Stimulated activated CD4-positive, alpha-beta T cell treated with anti-CD3 and anti-CD28 coated beads, TNF-alpha, amount 100 ng/mL, for 24 hours (primary cell): ENCODE measurements around the gene FAM131C.
A peak's percentile ranks its signal among the peaks of the same experiment; 100 is the strongest.
"Not testable (repeated sequence)": the region's sequence is repeated elsewhere in the genome, so short reads cannot be mapped to it uniquely, and the experiment has no call there.

Experiments used
- DNase-seq, 3 experiments: peaks; one replicate each; pipeline ENCODE4 v3.0.0-alpha.2; 2020; ENCODE audit warnings: low read depth in 3 of 3

Gene FAM131C

DNA sequence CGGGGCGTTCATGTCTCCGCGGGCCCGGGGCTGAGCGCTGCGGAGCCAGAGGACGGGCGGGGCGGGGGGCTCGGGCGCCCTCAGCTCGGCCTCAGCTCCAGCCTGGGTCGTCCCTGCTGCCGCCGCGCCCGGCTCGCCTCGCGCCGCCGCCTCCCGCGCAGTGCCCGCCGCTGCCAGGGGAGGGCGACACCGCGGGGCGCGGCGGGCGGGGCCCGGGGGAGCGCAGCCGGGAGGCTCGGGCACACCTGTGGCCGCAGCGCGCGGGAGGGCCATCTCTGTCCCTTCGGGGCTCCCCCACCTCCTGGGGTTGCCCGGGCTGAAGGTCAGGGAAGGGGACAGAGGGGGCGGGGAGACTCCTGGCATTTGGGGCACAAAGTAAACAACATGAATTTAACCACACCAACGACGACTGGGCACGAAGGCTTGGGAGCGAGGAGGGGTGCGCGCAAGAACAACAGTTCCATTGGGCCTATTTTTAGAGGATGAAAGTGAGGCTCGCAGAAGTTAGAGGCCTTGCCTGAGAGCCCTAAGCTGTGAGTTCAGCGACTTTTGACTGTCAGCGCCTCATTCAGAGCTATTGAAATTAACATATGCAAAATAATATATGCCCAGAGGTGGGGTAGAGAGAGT, at the start of gene FAM131C:
TSS of gene FAM131C (minus strand) at position 162 of the 630 bp plus-strand sequence. CDS start 209 bp downstream, outside the sequence.
- DNase-seq: peak in 1 of 3 experiments; percentile 29

- DNase-seq: peak in 2 of 3 experiments; percentile 10 to 47
Observed at GRCh38 chr1:16122916-16123315, 49.5 kb upstream of the FAM131C start.

DNA sequence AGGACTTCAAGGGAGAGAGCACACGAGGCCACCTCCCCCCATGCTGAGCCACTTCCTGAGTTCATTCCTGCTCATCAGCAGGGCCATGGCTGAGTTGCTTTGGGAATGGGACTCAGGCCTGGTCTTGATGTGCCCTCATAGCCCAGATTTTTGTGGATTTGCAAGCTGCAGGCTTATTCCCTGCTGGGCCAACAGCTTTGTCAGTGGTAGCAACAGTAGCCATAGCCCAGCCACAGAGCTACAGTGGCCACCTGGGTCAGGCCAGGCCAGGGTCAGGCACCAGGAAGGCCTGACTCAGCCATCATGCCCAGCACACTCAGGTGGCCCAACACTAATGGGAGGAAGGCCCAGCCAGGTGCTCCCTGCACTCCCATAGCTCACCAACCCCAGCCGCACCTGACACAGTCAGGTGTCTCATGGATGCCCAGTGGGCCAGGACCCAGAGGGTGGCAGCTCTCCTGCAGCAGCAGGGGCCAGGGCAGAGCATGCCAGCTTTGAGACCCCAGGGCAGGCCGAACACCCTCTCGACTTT, 49.0 kb upstream of the FAM131C start:
- no peak for DNase-seq

DNA sequence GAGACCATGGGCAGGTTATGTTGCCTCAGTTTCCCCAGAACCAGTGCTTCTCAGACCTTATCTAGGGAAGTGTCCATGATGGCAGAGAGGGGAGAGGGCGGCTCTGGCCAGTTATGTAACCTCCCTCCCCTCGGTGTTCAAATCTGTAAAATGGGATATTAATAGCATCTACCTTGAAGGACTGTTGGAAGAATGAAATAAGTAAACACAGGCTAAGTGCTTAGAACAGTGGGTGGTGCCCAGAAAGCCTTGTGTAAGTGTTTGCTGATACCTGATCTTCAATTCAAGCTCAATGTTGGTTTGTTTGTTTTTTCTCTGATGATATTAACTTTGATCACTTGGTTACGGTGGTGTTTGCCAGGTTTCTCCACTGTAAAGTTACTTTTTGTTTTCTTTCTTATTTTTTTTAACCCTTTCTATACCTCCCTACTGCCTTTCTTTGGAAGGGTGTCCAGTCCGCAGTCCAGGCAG, 47.5 kb upstream of the FAM131C start:
- DNase-seq: no peak

GRCh38 chr1:16120407-16120806, 47.0 kb upstream of the FAM131C start:
- no peak for DNase-seq

DNA sequence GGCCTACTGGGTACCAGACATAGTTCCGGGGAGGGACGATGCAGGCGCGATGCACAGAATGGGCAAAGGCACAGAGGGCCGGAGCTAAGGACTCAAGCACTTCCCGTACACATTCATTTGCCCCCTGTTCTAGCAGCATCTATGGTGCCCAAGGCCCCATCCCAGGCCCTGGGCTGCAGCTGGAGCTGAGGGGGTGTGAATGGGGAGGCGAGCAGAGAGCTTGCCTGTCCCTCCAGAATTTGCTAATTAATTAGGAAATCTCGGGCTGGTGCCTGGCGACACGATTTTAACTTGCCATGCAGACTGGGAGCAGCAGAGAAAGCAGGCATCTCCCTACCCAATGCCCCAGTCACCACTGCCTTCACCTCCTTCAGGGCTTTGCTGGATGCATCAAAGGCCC, 46.5 kb upstream of the FAM131C start:
- DNase-seq: no peak

DNA sequence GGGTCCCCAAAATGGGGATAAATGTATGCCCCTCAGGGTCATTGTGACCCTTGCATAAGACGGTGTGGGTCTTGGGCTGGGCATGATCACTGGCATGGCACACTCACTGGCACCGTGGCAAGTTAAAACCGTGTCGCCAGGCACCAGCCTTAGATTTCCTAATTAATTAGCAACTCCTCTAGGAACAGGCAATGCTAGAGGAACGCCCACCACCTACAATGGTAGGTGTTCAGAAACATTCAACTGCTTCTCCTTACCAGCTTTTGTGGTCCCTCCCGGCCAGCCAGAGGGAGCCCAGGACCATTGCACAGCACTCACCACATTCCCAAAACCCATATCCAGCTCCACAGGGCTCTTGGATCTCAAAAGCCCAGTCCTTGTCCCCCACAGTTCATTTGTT, 46.1 kb upstream of the FAM131C start:
- no peak for DNase-seq

DNA sequence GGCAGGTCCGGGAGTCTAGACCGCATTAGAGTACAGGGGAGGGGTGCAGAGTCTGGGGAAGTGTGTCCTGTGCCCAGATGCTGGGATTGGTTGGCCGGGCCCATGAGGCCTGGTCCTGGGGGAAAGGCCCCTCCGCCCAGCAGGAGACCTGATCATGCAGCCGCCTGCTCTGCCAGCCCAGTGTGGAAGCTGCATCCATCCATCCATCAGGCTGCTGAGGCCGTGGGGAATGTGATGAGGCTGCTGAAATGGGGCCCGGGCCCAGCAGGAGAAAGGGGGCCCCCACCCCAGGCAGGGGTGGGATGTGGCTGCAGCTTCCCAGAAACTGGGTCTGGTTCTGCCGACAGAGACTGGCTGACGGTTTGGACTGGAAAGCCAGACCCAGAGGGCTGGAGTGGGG, 45.3 kb upstream of the FAM131C start:
- no peak for DNase-seq

DNA sequence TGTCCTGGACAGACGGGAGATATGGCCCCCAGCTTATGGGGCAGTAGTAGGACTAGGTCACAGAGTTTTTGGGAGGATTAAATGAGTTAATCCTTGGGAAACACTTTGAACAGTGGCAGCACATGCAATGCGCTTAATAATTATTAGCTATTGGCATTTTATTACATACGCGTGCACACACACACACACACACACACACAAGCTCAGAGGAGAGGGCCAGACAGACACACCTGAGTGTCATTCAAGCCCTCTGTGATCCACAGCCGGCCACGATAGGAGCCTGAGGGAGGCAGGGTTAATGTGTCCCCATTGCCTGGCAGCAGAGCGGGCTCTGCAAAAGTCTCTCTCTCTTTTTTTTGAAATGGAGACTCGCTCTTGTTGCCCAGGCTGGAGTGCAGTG, 44.5 kb upstream of the FAM131C start:
- DNase-seq: no peak

DNA sequence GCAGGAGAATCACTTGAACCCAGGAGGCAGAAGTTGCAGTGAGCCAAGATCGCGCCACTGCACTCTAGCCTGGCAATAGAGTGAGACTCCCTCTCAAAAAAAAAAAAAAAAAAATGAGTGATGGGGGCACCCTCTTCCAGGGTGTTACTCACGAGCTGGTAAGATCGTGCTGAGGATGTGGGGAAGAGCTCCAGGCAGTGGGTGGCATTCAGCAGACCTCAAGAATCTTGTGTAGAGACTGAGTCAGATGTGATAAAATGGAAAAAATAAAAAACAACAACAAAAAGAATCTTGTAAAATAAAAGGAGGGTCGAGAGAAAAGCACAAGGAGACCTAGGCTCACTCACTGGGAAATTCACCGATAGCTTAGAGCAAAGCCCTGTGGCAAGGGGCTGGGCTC, 43.9 kb upstream of the FAM131C start:
- DNase-seq: no peak

DNA sequence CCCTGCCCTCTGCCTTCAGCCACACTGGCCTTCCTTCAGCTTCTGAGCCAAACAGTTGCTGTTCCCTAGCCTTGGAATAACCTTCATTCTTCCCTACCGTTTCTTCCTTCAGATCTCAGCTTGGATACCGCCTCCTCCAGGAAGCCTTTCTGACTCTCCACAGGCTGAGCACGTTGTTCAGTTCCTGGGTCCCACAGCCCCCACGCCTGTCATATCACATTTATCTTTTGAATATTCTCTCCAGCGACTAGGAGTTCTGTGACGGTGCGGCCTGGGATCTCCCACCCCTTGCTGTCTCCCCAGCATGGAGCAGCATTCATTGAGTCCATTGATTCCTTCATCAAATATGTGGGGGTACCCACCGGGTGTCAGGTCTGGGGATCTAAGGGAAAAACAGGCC, 43.2 kb upstream of the FAM131C start:
- no peak for DNase-seq

GRCh38 chr1:16116002-16116401, 42.6 kb upstream of the FAM131C start:
- no peak for DNase-seq

DNA sequence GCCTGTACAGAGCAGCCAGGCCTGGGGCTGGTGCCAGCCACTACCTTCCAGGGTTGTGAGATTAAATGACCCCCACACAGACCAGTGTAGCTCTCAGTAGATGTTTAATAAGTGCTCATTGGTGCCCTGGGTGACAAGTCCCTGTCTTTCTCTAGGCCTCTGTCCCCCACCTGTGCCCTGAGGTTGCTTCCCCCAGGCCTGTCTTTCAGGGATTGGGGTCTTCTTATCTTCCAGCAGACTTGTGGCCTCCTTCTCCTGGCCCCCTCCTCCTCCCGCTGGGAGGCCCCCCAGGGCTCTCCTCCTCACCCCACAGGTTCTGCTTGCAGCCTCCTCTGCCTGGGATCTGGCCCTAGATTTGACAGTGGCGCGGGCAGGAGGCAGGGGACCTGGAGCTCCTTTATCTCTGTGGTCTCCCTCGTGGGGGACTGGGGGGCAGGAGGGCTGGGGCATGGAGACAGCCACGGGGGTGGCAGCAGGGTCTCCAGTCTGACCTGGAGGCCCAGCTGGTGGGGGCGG, 42.1 kb upstream of the FAM131C start:
- no peak for DNase-seq

DNA sequence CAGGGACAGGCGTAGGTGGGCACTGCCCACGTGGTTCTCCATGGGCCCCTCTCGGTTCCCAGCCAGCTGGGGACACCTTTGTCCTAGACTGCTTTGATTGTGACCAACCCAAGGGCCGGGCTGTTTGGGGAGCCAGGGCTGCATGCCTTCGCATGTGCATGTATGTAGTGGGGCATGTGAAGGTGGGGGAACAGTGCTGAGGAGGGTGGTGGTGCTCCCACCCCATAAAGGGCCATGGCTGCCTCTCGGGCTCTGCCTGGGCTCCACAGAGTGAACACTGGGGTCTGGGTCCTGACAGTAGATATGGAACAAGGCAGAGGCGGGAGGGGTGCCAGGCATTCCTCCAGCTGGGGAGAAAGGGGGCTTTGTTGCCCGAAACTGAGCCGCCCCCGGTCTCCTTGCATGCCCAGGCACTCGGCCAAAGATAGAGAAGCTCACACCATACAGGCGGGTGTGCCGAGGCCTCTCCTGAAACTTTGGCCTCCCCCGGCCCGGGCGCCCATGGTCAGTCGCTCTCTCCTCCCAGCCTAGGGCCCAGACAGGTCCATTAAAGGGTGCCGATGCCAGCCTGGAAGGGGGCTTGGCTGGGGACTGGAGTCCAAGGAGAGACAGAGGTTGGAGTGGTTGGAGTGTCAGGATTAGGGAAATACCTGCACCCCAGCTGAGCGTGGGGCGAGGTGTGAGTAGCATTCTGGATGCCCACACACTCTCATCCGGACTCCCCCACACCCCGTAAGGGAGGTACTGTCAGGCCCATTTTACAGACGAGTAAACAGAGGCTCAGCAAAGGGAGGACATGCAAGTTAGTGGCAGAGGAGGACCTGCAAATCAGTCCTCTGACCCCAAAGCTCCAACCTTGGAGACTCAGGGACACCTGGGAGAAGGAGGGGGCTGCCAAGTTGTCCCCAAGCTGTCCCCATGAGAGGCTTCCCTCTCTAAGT, 41.3 kb upstream of the FAM131C start:
- no peak for DNase-seq

DNA sequence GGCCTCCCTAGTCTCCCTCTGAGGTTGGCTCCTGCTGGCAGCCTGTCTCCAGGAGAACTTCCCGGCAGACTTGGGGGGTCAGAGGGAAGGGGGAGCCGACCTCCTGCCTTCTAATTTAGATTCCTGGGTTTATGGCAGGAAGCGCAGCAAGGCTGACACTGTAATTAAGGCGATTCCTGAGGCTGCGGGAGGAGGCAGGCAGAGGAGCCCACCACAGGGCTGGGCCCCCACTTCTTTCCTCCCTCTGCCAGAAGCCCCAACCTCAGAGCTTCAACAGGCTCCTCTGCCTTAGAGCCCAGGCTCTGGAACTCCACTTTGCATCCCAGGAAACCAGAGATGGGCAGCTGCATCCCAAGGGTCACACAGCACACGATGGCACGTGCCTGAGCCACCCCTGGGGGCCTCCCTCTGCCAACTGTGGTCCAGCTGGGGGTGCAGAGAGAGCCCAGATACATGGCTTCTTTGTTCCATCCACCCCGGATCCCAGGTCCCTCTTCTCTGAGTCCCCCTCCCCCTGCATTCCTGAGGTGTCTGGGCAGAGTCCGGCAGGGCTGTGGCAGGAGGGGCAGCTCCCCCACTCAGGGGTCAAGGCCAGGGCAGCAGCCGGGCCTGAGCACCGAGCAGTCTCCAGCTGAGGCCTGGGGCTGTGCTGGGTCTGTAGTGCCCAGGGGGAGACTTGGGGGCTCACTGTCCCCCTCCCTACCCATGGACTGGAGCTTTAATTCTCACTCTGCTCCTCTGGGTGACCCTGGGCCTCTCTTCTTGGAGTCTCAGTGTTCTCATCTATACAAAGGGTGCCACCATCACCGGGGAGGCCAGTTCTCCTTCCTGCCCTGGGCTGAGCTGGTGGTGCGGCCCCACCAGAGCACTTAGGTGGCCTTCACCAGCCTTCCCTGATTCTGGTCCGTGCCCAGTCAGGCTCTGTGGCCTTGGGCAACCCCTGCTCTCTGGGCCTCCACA, 39.4 kb upstream of the FAM131C start:
- no peak for DNase-seq

DNA sequence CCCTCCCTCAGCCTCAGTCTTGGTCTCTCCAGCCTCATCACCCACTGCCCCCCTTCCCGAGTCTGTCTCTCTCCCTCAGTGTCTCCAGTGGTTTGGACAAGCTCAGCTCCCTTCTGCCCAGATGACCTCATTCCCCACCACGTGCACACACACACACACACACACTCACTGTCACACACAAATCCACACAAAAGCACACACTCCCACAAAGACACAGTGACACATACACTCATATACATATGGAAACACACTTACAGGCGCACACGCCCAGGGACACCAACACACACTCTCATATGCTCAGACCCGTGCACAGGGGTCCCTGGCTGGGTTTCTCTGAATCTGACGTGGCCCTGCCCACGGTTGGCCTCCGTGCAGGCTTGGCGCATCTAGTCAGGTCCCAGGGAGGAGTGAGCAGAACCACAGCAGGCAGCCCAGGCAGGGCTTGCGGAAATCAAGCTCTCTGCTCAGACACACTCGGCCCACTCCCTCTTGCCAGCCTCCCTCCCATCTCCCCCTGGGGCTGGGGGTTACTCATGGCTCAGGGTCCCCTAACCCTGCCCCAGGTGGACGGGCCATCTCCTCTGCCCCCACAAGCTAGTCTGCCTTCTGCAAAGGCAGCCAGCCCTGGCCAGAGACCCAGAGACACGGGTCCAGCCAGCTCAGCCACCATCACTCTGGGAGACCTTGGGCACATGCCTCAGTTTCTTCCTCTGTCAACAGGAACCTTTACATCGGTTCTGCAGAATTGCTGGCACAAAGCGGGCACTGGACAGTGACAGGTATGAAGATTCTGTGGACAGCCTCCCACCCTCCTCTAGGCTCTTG, 38.5 kb upstream of the FAM131C start:
- DNase-seq: no peak

DNA sequence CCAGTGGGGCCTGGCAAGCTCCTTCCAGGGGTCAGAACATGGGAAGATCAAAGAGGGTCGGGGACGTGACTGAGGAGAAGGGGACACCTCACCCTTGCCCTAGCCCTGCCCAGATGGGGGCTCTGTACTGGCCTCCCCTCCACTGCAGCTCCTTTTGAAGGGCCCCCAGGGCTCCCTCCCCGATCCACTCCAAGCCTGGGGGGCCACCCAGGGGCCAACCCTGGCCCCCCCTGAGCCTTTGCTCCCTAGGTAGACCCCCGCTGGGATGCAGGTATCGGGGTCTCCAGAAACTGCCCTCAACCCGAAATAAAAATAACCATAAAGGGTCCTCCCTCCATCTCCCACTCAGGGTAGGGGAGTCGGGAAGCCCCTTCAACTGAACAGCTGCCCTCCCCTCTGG, 37.4 kb upstream of the FAM131C start:
- no peak for DNase-seq

DNA sequence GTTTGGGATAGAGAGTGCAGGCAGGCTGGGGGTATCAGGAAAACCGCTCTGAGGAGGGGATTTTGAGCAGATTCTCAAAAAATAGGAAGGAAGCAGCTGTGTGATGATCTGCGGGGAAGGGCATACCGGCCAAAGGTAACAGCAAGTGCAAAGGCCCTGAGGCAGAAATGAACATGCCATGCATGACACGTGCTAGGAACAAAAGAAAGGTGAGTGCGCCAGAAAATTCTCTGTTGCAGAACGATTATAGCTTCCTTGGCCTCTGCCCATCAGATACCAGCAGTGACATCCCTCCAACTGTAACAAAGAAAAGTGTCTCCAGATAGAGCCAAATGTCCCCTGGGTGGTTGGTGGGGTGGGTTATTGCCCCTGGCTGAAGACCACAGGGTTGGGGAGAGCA, 37.0 kb upstream of the FAM131C start:
- DNase-seq: no peak

DNA sequence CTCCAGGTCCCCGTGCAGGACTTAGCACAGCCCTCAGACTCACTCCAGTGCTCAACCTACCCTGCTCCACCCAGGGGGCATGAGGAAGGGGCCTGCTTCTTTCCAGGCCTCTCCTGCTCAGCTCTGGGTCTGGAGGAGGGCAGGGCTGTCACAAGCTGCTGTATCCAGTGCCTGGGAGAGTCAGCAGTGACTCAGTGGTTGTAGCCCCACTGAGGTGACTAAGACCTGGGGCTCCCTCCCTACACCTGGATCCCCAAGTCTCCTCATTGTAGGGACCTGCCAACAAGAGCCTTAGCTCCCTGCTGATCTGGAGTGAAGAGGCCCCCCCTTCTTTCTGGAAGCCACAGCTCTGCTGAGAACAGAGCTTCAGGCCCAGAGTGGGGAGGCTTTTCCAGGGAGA, 36.1 kb upstream of the FAM131C start:
- DNase-seq: no peak

GRCh38 chr1:16107039-16107438, 33.6 kb upstream of the FAM131C start:
- DNase-seq: not testable (repeated sequence)
